ENCODE data around the gene IGSF6.
A peak's percentile ranks its signal among the peaks of the same experiment; 100 is the strongest.
"Not testable (repeated sequence)": the region's sequence is repeated elsewhere in the genome, so short reads cannot be mapped to it uniquely, and the experiment has no call there.

Gene IGSF6

GRCh38 chr16:21652453-21652852 is at the start of gene IGSF6:
Gene IGSF6, minus strand, starts transcription at chr16:21652608. Its CDS starts 10 bp downstream, at chr16:21652598.
- DNase-seq (ENCODE audit: low spot score), result no peak

- DNase-seq (ENCODE audit: low spot score), result no peak
Measured at GRCh38 chr16:21701271-21701670, 48.9 kb upstream of the IGSF6 start.

GRCh38 chr16:21698169-21699032 is 46.0 kb upstream of the IGSF6 start:
- DNase-seq (ENCODE audit: low spot score), result no peak

GRCh38 chr16:21697032-21697431 is 44.6 kb upstream of the IGSF6 start:
- DNase-seq (ENCODE audit: low spot score), result no peak

GRCh38 chr16:21694609-21695008 is 42.2 kb upstream of the IGSF6 start:
- DNase-seq (ENCODE audit: low spot score), result no peak

- not testable (repeated sequence) for DNase-seq (ENCODE audit: low spot score)
Measured at GRCh38 chr16:21690967-21691366, 38.6 kb upstream of the IGSF6 start.

GRCh38 chr16:21689107-21689506 is 36.7 kb upstream of the IGSF6 start:
- DNase-seq (ENCODE audit: low spot score), result no peak

GRCh38 chr16:21685034-21685455 is 32.6 kb upstream of the IGSF6 start:
- no peak for DNase-seq (ENCODE audit: low spot score)

GRCh38 chr16:21684199-21684598 is 31.8 kb upstream of the IGSF6 start:
- no peak for DNase-seq (ENCODE audit: low spot score)

GRCh38 chr16:21683184-21683583 is 30.8 kb upstream of the IGSF6 start:
- no peak for DNase-seq (ENCODE audit: low spot score)

- DNase-seq (ENCODE audit: low spot score), result not testable (repeated sequence)
Measured at GRCh38 chr16:21680714-21681113, 28.3 kb upstream of the IGSF6 start.

GRCh38 chr16:21674456-21674855 is 22.0 kb upstream of the IGSF6 start:
- not testable (repeated sequence) for DNase-seq (ENCODE audit: low spot score)

GRCh38 chr16:21673469-21673868 is 21.1 kb upstream of the IGSF6 start:
- no peak for DNase-seq (ENCODE audit: low spot score)

GRCh38 chr16:21667575-21667974 is 15.2 kb upstream of the IGSF6 start:
- no peak for DNase-seq (ENCODE audit: low spot score)

GRCh38 chr16:21666772-21667171 is 14.4 kb upstream of the IGSF6 start:
- DNase-seq (ENCODE audit: low spot score), result no peak

- DNase-seq (ENCODE audit: low spot score), result no peak
Measured at GRCh38 chr16:21664801-21665492, 12.5 kb upstream of the IGSF6 start.

GRCh38 chr16:21663889-21664647 is 11.7 kb upstream of the IGSF6 start, which contains the start of gene OTOA:
Gene OTOA, plus strand, starts transcription at chr16:21663968. Its CDS starts 14,547 bp downstream, at chr16:21678515.
- no peak for DNase-seq (ENCODE audit: low spot score)

- DNase-seq (ENCODE audit: low spot score), result no peak
Measured at GRCh38 chr16:21659124-21659523, 6.7 kb upstream of the IGSF6 start.

- DNase-seq (ENCODE audit: low spot score), result peak; percentile 85
Measured at GRCh38 chr16:21656795-21657768, 4.7 kb upstream of the IGSF6 start.

GRCh38 chr16:21654881-21655280 is 2.5 kb upstream of the IGSF6 start:
- DNase-seq (ENCODE audit: low spot score), result no peak

- DNase-seq (ENCODE audit: low spot score), result no peak
Measured at GRCh38 chr16:21654466-21654865, 2.1 kb upstream of the IGSF6 start.
